Measurements from ENCODE around the gene CD248.

Gene CD248

DNA sequence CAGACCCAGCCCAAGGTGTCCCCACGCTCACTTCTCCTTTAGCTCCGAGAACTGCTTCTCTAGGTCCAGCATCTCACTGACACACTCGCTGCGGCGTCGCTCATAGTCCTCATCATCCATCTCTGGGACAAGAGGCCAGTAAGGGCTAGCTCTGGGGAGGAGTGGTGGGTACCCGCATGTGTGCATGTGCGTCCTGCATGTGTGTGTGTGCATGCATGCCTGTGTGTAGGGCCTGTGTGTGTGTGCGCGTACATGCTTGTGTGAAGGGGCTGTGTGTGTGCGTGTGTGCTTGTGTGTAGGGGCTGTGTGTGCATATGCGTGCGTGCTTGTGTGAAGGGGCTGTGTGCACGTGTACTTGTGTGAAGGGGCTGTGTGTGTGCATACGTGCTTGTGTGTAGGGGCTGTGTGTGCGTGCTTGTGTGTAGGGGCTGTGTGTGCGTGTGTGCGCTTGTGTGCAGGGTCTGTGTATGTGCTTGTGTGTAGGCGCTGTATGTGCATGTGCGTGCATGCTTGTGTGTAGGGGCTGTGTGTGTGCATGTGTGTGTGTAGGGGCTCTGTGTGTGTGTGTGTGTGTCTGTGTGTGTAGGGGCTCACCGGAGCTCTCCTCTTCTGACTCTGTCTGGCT is 24.8 kb upstream of the CD248 start:
- DNase-seq (ENCODE audit: low spot score): no peak

DNA sequence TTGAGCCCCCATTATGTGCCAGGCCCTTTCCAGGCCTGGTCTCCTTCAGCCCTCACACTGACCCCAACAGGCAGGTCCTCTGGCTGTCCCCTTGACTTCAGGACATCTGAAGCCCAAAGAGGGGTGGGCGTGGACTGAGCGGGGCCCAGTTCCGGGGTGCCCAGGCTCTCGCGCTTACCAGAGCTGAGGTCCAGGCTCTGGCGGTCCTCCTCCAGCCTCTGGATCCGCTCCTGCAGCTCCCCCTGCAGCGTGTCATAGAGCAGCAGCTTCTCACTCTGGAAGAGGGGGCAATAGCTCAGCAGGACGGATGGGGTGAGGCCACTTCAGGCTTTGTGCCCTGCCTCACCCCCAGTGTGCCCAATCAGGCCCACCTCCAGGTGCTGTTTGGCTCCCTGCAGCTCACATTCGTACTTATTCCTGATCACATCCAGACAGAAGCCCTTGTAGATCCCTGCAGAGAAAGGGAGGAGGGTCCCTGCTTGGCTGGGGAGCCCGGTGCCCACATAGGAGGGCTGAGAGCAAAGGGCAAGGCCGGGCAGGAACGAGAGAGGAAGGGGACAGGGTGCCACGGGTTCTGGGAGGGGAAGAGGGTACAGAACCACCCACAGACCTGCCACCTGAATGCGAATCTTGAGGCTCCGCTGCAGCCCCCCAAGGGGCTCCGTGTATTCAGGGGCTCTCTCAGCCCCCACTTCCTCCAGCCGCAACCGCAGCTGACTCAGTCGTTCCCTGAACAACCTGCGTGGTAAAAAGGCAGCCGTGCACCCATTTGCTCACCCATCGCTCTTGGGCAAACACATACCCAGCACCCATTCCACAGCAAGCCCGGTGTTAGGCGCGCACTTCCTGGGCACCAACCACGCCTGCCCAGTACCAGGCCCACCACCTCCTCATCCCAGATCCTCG is 24.0 kb upstream of the CD248 start:
- no peak for DNase-seq (ENCODE audit: low spot score)

DNA sequence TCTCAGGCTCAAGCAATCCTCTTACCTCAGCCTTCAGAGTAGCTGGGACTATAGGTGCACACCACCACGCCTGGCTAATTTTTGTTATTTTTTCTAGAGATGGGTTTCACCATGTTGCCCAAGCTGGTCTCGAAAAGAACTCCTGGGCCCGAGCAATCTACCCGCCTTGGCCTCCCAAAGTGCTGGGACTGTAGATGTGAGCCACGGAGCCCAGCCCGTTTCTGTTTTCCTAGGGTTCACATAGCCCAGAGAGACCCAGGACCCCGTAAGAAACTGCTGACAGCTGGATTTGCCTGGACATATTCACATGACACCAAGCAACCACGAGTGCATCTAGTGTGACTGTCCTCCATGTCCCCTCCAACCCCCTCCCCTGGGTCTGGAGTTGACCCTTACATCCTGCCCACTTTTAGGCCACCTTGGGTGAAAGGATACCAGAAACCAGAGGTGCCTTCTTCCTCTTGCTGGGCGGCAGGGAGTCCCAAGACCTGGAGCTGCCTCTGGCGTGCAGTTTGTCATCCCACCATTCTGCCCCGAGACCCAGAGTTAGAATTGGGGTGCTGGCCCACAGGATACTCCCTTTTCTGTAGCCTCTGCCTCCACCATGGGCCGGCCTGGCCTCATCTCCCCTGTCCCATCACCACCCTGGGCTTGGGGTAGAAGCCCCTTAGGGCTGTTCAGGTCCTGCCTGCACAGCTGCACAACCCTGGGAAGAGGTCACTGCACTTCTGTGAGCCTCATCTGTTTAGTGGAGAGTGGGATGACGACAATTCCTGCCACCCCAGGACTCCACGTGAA is 23.0 kb upstream of the CD248 start:
- no peak for DNase-seq (ENCODE audit: low spot score)

DNA sequence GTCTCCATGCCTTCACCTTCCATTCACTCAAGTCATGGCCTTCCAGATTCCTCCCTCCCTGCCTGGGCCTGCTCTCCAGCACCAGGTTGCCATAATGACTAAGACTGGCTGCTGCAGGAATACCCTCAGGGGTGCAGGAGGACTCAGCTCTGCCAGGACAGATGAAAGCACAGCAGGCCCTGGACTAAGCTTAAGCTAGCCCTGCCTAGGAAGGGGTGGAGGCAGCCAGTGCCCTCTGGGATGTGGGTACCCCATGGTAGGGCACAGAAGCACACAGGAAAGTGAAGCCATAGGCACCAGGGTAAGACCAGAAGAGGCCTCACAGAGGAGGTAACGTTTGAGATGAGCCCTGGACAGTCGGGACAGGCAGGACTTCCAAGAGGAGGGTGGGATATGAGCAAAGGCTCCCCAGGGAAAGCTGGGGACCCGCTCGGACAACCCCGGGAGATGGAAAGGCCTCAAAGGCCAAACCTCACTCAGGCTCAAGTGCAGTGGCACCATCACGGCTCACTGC is 22.4 kb upstream of the CD248 start:
- DNase-seq (ENCODE audit: low spot score): no peak

DNA sequence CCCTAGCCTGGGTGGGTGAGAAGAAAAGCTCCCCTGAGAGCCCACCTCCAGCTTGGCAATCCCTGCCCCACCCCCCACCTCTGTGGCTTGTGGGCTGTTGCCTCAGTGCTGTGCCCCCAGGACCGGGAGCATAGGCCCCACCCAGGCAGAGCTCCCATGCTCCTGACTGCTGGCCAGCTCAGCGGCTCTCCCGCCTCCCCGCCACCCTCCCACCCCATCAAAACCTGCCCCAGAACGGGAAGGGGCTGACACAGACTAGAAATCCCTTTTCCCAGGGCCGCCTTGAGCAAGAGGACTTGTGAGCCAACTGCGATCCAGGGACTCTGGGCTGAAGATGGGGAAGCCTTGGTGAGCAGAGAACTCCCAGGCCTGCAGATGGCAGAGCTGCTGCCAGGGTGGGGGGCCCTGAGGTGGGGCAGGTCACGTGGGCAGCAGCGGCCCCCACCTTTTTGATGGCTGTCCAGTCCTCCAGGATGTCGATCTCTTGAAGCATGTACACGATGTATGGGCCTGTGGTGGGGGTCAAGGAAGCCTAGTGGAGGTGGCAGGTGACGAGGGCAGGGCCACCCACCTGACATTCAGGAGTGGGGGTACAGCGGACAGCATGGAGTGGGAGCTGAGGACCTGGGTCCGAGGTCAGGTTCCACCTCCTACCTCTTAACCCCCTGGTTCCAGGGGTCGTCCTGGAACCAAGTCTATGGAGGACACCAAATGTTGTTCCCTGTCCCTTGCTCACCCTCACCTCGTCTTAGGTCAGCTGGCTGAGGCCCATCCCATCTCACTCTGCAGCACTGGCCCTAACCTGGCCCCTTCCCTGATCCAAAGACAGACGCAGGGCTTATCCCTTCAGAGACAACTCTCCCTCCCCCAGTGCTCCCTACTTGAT is 21.7 kb upstream of the CD248 start:
- no peak for DNase-seq (ENCODE audit: low spot score)

DNA sequence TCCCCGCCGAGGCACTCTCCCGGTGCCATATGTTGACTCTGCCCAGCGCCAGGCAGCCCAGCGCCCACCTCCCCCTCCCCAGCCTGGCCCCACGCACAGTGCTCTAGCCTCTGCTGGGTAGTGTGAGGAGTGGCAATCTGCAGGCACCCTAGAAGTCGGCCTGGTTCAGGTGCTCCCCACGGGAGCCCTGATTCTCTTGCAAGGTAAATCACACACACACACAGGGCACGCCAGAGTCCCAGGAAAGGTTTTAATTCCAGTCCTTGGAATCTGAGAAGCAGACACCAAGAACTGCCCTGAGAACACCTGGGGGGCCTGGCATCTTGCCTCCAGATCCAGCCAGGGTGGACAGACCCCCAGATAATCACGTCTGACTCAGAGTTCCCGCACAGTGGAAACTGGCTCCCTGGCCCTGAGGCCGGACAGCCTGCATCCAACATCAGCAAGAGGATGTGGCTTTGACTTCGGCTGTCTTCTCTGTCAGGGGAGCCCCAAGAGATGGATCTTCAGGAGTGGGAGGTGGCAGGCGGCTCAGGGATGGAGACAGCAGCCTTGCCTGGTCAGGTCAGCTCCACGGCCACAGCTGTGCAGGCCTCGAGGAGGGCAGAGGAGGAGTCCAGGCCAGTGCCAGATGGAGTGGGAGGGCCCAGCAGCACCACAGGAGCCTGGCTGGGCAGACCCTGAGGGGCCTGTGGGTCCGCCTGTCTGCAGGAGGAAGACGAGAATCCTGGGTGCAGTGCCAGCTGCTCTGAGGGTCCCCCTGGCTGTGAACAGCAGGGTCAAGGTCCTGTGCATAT is 20.5 kb upstream of the CD248 start:
- DNase-seq (ENCODE audit: low spot score): no peak

DNA sequence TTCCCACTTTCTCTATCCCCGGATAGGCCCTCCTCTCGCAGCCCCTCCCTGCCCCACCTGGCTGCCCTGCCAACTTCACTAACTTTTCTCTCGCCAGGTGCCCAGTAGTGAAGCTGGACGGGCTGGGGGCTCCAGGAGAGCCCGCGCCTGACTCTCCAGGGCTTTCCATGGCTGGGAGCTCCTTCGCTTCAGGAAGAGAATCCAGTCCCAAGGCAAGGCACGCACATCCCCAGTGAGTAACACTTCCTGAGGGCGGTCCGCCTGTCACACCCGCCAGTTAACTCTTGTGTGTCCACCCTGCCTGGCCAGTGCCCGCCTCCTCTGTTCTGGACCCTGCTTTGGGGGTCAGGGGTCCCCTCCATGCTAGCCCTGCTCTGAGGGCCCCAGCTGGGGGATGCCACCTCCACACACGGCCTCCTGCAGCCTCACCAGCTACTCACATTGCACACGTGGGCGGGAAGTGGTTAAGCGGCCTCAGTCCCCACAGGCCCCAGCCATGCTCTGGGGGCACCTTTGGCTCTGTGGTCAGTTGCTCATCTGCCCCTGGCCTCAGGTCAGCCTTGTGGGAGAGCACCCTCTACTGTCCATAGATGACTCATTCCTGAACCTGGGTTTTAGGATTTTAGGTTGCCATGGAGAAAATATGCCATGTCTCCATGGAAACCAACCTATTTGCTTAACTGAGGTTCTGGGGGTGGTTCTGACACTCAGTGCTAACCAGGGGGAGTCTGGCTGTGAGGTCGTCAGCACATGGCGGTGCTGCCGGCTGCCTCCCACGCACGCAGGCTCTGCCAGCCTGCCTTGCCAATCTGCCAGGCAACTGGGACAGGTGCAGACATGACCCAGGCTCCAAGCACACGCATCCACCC is 19.6 kb upstream of the CD248 start, which contains the start of gene RIN1:
Gene RIN1 (minus strand): TSS at position 201 of the 869 bp plus-strand sequence. CDS start 32 bp downstream, at position 169.
- DNase-seq (ENCODE audit: low spot score): peak; percentile 97

DNA sequence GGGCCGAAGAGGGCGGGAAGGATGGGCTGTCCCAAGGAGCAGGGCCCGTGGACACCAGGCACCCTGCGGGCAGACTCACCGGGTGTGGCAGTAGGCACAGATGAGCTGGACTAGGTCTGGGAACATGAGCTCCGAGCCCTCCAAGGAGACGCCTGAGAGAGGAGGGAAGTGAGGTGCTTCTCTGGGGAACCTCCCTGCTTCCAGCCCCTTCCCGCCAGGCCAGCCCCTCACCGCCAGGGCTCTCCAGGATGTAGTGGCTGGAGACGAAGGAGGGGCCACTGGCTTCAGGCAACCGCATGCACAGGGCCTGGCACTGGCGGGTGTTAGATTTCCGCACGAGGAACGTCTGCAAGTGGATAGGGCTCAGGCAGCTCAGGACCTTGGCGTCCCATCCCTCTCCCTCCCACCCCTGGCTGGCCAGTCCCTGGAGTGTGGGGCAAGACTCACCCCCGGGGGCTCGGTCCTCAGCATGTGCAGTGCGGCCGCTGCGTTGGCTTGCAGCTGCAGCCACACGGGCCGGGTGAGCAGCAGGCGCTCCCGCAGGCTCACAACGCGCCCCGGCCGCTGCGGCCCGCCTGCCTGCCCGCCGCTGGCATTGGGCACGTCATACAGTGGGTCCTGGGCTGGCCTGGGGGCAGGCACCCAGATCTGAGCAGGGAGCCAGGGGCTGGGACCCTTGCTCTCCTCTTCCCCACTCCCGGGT is 18.8 kb upstream of the CD248 start:
- DNase-seq (ENCODE audit: low spot score): peak; percentile 35

DNA sequence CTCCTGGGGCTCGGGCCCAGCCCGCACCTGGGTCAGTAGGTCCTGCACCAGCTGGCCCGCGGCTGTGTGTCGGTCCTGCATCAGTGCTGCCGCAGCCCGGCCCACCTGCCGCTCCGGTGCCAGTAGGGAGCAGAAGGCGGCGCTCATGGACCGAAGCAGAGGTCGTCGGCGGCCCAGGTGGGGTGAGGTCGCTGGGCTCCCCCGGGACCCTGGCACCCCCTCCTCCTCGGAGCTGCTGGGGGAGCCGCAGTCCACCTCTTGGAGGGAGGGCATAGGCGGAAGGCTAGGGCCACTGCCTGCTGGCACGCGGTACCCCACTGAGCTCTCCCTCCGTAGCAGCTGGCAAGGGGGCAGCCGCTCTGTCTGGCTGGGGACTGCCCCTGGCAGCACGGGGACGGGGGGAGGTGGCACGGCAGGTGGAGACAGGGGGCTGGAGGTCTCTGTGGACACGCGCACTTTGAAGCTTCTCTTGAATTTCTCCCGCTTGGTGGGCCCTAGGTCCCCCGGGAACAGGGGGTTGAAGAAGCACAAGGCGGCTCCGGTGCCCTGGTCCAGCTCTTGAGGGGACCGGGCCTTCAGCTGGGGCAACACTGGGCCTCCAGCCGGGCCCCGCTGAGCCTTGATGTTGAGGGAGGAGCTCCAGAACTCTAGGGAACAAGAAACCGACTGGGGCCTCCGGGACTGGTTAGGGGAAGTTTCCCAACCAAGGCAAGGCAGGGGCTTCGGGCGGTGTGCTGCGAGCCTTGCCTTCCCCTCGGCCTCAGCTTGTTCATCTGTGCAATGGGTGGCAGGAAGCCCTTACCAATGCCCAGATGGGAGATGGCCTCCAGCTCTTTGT is 18.0 kb upstream of the CD248 start:
- DNase-seq (ENCODE audit: low spot score): no peak

DNA sequence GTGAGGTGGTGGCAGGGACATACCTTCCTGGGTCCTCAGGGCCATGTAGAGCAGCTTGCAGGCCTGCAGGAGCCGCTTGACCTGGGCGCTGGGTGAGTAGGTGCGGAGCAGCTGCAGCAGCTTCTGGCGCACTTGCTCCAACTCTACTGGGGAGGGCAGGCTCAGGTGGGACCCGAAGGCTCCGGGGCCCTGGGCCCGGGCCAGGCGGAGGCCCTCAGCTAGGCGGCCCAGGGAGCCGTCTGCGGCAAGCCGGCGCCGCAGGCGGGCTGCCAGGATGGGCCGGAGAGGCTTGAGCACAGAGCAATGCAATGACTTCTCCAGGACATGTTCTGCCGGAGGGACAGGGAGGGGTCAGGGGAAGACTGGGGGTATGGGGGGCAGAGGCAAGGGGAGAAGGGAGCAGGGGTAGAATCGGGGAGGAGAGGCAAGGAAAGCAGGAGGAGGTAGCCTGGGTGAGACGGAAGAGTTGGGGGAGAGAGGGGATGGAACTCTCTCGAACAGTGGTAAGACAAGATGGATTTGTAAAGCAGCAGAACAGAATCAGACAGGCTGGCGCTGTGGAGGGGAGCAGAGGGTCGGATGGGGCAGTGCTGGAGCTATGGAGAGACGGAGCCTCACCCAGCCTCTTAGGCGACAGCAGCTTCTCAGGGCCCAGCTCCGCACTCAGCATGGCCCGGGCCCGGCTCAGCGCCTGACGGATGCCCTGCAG is 17.2 kb upstream of the CD248 start:
- no peak for DNase-seq (ENCODE audit: low spot score)

DNA sequence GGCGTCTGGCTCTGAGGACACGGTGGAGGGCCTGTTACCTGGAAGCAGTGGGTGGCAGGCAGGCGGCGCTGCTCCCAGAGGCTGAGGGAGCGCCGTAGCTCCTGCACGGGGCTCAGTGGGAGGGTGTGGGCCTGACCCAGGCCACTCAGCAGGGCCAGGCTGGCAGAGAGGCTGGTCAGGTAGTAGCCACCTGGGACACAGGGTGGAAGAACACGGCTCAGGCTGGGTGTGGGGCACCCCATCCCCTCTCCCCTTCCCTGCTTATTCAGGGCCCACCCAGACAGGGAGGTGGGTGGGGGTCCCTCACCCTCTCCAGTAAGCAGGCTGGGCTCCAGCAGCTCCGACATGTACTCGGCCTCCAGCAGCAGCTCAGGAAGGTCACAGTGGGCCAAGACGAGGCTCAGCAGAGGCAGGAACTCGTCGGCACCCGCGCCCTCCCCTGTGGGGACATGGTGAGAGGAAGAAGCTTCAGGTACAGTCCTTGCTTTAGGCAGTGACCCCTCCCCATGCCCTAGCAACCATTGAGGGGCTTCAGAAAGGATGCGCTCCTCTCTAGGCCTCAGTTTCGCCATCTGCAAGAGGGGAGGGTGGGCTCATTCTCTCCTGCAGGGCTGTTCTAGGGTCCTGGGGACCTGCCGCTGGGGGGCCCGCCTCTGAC is 16.5 kb upstream of the CD248 start:
- DNase-seq (ENCODE audit: low spot score): no peak

DNA sequence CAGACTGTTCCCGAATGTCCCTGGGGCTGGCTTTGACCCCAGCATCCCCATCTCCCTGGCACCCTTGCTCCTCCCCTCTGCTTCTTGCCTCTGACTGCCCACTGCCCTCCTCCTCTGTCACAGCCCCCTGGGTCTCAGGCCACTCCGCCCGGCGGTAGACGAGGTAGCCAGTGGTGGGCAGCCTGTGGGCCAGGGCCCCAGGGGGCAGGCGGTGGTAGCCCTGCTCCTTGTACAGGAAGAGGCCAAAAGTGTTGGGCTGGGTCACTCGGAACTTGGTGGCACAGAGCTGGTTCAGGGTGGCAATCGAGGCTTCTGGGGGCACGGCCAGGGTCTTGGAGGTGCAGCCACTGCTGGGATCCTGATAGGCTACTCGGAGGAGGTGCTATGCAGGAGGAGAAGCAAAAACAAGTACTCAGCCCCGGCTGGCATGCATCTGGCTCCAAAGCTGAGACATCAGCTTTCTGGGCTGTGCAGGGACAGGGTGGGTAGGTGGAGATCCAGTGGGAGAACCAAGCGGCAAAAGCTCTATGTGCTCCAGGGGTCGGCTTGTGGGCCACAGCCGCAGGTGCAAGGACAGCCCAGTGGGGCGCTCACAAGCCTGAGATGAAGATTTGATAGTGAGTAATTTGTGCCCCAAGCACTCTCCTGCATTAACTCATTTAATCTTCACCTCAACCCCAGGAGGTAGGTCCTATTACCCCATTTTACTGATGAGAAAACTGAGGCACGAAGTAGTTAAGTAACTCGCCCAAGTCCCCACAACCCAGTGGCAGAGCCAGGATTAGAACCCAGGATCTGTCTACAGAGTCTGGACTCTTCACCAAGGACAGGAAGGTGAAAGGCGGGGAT is 15.8 kb upstream of the CD248 start:
- no peak for DNase-seq (ENCODE audit: low spot score)

DNA sequence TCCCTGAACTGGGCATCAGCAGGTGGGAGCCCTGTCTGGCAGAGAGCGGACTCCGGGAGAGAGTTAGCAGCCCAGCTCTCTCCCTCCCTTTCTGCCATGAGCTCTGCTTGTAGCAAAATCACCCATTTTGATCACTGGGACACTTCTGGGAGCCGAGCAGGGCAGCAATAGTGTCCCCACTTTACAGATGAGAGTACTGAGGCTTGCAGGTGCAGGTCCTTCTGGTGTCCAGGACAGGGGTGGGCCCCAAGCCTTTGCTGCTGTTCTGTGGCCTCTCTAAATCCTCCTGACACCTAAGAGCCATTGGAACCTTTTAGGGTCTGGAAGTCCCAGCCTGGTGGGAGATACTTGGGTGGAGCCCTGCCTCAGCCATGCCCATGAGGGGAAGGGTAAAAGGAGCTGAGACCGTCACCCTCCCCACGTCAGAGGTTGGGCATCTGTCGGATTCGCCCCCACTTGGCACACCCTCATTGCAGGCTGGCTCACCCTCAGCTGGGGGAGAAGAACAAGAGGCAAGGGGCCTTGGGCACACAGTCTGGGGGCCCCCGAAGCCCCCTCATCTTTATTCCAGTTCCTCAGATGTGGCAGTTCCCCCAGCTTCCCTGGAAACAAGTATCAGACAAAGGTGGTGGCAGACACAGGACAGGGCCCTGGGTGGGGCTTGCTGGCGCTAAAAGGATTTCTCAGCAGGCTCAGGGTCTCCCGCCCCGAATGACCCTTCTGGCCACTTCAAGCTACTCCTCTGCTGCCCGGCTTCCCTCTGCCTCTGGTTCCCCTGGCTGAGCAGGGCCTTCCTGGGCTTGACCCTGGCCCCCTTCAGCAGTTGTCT is 14.9 kb upstream of the CD248 start:
- no peak for DNase-seq (ENCODE audit: low spot score)

DNA sequence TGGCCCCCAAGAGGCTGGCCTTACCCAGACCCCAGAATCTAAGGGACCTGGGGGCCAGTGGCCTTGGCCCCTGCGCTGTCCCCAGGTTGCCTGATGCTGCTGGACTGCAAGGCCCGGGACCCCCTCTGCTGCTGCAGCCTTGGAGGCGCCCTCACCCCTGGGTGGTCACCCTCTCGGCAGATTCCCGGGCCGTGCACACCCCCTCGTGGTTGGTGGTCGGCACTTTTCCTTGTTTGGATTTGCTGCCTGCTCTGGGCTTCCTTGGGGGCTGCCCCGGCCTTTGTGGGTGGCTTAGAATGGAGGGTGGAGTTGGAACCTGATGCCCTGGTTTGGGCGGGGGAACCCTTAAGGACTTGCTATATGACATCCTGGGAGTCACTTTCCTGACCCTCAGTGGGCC is 14.1 kb upstream of the CD248 start:
- no peak for DNase-seq (ENCODE audit: low spot score)

DNA sequence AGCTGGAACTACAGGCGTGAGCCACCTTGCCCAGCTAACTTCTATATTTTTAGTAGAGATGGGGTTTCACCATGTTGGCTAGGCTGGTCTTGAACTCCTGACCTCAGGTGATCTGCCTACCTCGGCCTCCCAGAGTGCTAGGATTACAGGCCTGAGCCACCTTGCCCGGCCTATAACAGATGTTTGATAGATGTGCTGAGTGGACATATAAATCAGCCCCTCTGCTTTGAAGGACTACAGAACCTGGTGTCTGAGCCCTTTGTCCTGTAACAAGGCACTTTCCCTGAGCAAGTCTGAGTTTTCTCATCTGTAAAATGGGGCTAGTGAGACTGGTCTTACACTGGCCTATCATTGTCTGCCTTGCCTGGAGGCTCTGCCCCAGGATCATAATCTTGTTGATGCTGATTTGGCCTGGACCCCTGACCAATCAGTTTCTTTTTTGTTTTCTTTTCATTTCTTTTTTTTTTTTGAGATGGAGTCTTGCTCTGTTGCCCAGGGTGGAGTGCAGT is 12.4 kb upstream of the CD248 start:
- no peak for DNase-seq (ENCODE audit: low spot score)

Measured in COLO829 (cell line).